ENCODE results near the gene CLGN.
A peak's percentile ranks its signal among the peaks of the same experiment; 100 is the strongest.
"Not testable (repeated sequence)": the region's sequence is repeated elsewhere in the genome, so short reads cannot be mapped to it uniquely, and the experiment has no call there.

The CLGN gene

GRCh38 chr4:140427106-140427918 lies at the start of gene CLGN:
Gene CLGN (minus strand): TSS chr4:140427648. CDS start chr4:140413078, 14,570 bp downstream.
- peak; percentile 68 for DNase-seq

DNA sequence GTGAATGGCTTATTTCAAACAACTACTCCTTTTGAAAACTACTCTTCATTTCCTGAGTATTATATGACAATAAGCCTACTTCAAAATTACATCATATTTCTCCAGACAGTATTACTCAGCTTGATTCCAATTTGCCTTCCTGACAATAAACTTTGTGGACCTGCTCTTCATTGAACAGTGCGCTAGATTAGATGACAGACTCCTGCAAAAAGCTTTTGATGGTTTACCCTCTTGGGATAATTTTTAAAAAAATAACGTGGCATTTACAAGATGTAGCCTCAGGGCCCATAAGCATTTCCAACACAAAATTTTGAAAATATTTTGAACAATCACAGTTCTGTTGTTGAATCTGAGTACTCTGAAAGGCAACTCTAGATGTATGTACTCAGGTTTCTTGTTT lies 44.7 kb upstream of the CLGN start:
- DNase-seq, result no peak

DNA sequence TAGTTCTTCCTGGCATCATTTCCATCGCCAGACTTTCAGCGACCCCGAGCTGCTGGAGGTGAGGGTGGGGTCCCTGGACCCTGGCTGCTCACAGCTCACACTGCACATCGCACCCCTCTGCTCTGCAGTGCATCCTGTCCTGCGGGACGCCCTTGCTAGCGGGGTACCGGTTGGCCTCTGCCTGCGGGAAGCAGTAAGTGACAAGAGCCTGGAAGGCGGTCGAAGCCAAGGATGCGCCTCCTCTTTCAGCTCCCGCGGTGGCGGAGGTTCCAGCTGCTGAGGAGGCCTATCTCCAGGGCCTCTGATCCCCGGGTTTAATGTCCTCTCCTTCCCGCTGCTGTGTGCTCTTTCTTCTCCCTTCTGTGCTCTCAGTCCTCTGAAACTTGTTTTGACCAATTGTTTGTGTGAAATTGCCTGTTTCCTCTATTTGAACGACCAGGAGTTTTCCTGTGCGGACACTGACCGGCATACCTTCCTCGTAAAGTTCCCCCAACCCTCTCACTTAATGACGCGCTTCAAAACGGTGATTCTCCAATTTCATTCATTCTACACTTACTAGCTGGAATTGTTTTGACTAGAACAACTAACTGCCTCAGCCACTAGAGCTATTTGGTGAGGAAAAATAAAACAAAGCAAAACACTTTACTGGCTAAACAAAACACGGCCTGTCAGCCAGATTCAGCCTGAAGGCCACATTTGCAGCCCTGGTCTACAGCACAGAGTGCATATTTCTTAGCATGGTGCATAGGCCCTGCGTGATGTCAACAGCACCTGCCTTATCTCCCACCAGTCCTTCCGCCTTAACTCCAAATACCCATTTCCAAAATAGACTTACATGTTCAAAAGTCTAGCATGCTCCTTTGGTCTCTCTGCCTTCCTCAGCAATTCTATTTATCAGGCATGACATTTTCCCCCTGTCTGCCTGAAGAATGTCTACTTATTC lies 42.6 kb upstream of the CLGN start:
- DNase-seq, result no peak

DNA sequence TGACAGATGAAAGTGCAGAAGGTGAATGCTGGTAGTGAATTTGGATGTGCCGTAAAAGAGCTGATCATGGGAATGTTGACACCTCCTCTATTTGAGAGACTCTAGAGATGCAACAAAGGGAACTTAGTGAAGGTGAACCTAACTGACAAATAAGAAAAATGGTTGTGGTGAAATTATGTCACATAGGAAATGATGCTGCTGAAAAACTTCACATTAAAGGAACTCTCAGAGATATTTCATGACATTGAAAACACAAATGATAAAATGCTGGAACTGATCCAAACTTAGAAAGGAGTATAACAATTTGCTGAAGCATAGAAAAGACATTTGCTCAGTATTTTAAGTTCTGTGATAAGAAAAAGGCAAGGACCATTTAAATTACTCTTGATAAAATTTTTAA lies 38.7 kb upstream of the CLGN start:
- DNase-seq, result no peak

GRCh38 chr4:140463614-140464013 lies 36.2 kb upstream of the CLGN start:
- DNase-seq, result no peak

GRCh38 chr4:140463182-140463581 lies 35.7 kb upstream of the CLGN start:
- no peak for DNase-seq

- no peak for DNase-seq
These were observed 22.9 kb upstream of the CLGN start for GRCh38 chr4:140450352-140450751.

DNA sequence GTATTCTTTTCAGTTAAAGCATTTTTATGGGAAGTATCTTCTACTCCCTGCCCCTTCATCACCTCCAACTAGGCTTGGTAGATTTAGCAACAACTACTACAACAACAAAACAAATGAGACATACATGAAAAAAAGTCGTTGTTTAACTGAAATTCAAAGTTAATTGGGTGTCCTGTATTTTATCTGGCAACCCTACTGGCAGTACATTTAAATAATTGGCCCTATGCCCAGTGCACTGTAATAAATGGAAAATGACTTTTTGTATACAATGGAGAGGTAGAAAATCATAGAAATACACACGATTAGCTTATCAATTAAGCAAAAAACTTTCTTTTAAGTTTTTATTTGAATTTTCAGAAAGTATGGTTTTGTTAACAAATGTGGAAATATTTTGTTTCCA lies 21.4 kb upstream of the CLGN start:
- DNase-seq, result no peak

DNA sequence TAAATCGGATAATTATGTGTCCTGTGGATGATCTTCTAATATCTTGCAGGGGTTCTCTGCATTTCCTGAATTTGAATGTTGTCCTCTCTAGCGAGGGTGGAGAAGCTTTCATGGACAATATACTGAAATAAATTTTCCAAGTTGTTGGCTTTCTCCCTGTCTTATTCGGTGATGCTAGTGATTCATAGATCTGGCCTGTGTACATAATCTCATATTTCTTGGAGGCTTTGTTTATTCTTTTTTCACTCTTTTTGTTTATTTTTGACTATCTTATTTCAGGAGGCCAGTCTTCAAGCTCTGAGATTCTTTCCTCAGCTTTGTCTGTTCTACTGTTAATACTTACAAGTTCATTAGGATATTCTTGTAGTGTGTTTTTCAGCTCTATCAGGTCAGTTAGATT lies 20.7 kb upstream of the CLGN start:
- DNase-seq, result no peak

GRCh38 chr4:140444347-140444746 lies 16.9 kb upstream of the CLGN start:
- DNase-seq, result not testable (repeated sequence)

GRCh38 chr4:140439644-140440142 lies 12.2 kb upstream of the CLGN start:
- no peak for DNase-seq

DNA sequence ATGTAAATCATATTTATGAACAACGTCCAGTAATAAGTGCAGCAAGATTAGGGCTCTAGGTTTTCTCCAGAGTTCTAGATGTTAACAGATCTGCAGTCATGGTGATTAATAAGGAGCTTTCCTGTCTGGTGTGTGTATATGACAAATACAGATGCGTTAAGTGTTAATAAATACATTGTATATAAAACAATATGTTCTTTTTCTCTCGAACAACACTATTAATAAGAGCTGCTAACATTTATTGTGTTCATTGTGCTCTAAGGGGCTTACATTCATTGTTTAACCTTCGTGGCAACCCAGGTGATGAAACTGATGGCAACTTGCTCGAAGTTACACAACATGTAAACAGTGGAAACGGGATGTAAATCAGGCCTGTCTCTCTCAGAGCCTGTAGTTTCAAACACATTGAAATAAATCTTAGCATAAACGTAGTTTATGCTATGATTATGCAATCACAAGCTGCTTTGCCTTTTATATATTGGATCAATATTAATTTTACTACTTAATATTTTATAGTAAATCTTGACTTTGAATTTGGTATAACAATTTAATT lies 547 bp upstream of the CLGN start:
- no peak for DNase-seq

GRCh38 chr4:140426610-140427105 lies 790 bp downstream of the CLGN start:
- DNase-seq, result peak; percentile 23

DNA sequence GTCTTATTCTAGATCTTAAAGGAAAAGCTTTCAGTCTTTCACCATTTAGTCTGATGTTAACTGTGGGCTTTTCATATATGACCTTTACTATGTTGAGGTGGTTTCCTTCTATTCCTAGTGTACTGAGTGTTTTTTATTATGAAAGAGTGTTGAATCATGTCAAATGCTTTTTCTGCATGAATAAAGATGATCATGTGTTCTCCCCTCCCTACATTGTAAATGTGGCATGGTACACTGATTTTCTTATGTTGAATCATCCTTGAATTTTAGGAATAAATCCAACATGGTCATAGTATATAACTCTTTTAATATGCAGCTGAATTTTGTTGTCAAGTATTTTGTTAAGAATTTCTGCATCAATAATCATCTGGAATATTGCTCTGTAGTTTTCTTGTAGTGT lies 4.3 kb downstream of the CLGN start:
- DNase-seq, result no peak

DNA sequence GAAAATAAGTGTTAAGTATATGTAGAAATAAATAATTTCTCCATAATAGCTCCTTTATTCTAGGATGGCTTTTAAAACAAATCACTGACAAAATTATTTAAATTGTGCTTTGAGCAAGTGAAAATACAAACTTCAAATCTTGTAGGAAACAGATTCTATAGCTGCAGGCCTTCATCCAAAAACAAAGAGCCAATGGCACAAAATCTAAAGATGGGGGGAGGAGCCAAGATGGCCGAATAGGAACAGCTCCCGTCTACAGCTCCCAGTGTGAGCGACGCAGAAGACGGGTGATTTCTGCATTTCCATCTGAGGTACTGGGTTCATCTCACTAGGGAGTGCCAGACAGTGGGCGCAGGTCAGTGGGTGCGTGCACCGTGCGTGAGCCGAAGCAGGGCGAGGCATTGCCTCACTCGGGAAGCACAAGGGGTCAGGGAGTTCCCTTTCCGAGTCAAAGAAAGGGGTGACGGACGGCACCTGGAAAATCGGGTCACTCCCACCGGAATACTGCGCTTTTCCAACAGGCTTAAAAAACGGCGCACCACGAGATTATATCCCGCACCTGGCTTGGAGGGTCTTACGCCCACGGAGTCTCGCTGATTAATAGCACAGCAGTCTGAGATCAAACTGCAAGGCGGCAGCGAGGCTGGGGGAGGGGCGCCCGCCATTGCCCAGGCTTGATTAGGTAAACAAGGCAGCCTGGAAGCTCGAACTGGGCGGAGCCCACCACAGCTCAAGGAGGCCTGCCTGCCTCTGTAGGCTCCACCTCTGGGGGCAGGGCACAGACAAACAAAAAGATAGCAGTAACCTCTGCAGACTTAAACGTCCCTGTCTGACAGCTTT lies 14.1 kb downstream of the CLGN start:
- not testable (repeated sequence) for DNase-seq

DNA sequence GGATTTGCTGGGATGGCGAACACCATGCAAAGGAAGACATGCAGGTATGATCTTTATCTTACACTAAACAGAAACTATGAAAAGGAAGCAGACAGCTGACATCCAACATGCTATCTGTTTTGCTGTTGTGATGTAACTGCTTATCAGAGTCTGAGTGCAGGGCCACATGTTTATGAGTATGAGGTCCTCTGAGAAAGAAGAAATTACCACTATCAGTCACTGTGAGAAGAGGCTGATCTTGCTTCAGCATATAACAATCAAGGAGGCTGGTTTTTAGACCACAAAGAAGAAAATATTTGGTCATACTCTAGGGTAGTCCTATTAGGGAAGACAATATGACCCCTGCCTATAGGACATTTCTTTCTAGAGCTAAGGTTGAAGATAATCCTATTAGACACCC lies 18.5 kb downstream of the CLGN start:
- no peak for DNase-seq

DNA sequence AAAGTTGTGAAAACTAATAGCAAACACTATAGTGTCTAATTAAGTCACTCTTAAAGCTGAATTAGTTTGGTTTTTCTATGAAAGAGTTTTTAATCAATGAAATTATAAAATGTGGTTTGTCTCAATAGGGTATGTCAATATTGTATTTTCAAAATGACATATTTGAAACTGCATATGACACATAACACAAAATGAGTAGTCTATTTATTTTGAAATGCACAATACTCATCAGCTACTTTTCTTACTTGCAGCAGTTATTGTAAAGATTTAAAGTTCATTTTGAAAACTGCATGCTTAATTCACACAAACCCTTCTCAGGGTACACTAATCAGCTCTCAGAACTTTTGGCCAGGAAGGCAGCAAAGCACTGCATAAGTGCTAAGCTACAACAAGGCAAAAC lies 21.2 kb downstream of the CLGN start:
- DNase-seq, result no peak

GRCh38 chr4:140400111-140400510 lies 27.3 kb downstream of the CLGN start:
- DNase-seq, result no peak

DNA sequence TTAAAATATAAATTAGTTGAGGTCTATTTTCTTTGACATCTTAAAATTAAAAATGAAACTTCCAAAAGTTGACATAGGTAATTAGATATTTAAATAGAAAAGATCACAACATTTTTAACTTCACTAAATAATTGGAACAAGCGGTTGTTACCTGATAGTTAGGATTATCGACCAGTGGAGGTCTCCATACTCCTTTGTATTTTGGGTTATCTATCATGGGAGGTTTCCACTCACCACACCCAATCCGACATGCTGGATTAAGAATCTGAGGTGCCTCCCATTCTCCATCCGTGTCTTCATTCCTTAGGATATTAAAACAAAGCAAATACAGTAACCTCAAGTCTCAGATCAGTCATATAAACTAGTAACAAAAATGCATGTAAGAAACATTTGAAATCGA lies 31.8 kb downstream of the CLGN start:
- DNase-seq, result no peak

- DNase-seq, result no peak
These were observed 39.4 kb downstream of the CLGN start for GRCh38 chr4:140388015-140388414.

GRCh38 chr4:140382732-140383131 lies 44.7 kb downstream of the CLGN start:
- DNase-seq, result no peak

- DNase-seq, result no peak
These were observed 53.3 kb downstream of the CLGN start for GRCh38 chr4:140374130-140374477.
